H9 (cell line): ENCODE data around the gene IGSF3. TPM values are rescaled to one million over a fixed set of nuclear protein-coding genes. Genes with fewer than 3 reads are reported as not detected.
"Not testable (repeated sequence)": the region's sequence is repeated elsewhere in the genome, so short reads cannot be mapped to it uniquely, and the experiment has no call there.

Experiments used
- DNase-seq: peaks from one replicate; pipeline ENCODE4 v3.0.0-alpha.2; 2017
- H2AFZ ChIP-seq: one replicate; pipeline ENCODE4 v1.6.1; 2013; ENCODE audit warnings: mild to moderate bottlenecking, low read length, control low read depth, moderate library complexity
- H2AK5ac ChIP-seq: 2 replicates; pipeline ENCODE4 v1.6.1; 2013; ENCODE audit warnings: low read length, control low read depth, mixed read lengths; ENCODE audit not compliant: insufficient read length
- H2BK120ac ChIP-seq: one replicate; pipeline ENCODE4 v1.6.1; 2013; ENCODE audit warnings: low read depth, mild to moderate bottlenecking, low read length, control low read depth, inconsistent platforms; ENCODE audit not compliant: poor library complexity, severe bottlenecking
- H2BK12ac ChIP-seq: 2 replicates; pipeline ENCODE4 v1.6.1; 2013; ENCODE audit warnings: low read length, control low read depth, mixed read lengths, low read depth; ENCODE audit not compliant: insufficient read length
- H2BK15ac ChIP-seq: 2 replicates; pipeline ENCODE4 v1.6.1; 2013; ENCODE audit warnings: low read depth, low read length, control low read depth
- H2BK20ac ChIP-seq: one replicate; pipeline ENCODE4 v1.6.1; 2013; ENCODE audit warnings: low read depth, mild to moderate bottlenecking, low read length, control low read depth, inconsistent platforms; ENCODE audit not compliant: poor library complexity, severe bottlenecking
- H2BK5ac ChIP-seq: 2 replicates; pipeline ENCODE4 v1.6.1; 2013; ENCODE audit warnings: low read length, control low read depth, mixed read lengths; ENCODE audit not compliant: insufficient read length
- H3K14ac ChIP-seq: 2 replicates; pipeline ENCODE4 v1.6.1; 2013; ENCODE audit warnings: low read length, control low read depth; ENCODE audit not compliant: insufficient read depth
- H3K18ac ChIP-seq: 2 replicates; pipeline ENCODE4 v1.6.1; 2013; ENCODE audit warnings: low read depth, mild to moderate bottlenecking, mixed read lengths, low read length, control low read depth; ENCODE audit not compliant: insufficient read length
- H3K23ac ChIP-seq: 2 replicates; pipeline ENCODE4 v1.6.1; 2013; ENCODE audit warnings: low read length, control low read depth, mixed read lengths, low read depth; ENCODE audit not compliant: insufficient read length
- H3K23me2 ChIP-seq: 2 replicates; pipeline ENCODE4 v1.6.1; 2013; ENCODE audit warnings: low read depth, mild to moderate bottlenecking, mixed read lengths, low read length, control low read depth; ENCODE audit not compliant: insufficient read length, poor library complexity, severe bottlenecking
- H3K27ac ChIP-seq: 2 replicates; pipeline ENCODE4 v1.5.1; 2013; ENCODE audit warnings: low read length, control low read depth, mixed read lengths, low read depth; ENCODE audit not compliant: insufficient read length
- H3K27me3 ChIP-seq: 2 replicates; pipeline ENCODE4 v1.6.1; 2013; ENCODE audit warnings: low read length, control low read depth, inconsistent platforms; ENCODE audit not compliant: insufficient read depth
- H3K4ac ChIP-seq: 2 replicates; pipeline ENCODE4 v1.6.1; 2013; ENCODE audit warnings: low read depth, mild to moderate bottlenecking, control low read depth, inconsistent platforms, low read length, moderate library complexity
- H3K4me1 ChIP-seq: 2 replicates; pipeline ENCODE4 v1.6.1; 2013; ENCODE audit warnings: low read length, control low read depth, inconsistent platforms; ENCODE audit not compliant: insufficient read depth
- H3K4me2 ChIP-seq: 2 replicates; pipeline ENCODE4 v1.6.1; 2013; ENCODE audit warnings: low read length, control low read depth, mixed read lengths; ENCODE audit not compliant: insufficient read length, insufficient read depth
- H3K56ac ChIP-seq: 2 replicates; pipeline ENCODE4 v1.6.1; 2013; ENCODE audit warnings: low read depth, mild to moderate bottlenecking, mixed read lengths, low read length, control low read depth; ENCODE audit not compliant: insufficient read length
- H3K79me1 ChIP-seq: 2 replicates; pipeline ENCODE4 v1.6.1; 2013; ENCODE audit warnings: low read depth, mild to moderate bottlenecking, moderate library complexity, low read length, control low read depth, inconsistent platforms; ENCODE audit not compliant: insufficient read depth, poor library complexity, severe bottlenecking
- H3K79me2 ChIP-seq: 2 replicates; pipeline ENCODE4 v1.6.1; 2013; ENCODE audit warnings: low read length, control low read depth, inconsistent platforms; ENCODE audit not compliant: insufficient read depth
- H3K9ac ChIP-seq: 2 replicates; pipeline ENCODE4 v1.6.1; 2013; ENCODE audit warnings: low read length, control low read depth, mixed read lengths; ENCODE audit not compliant: insufficient read length; ENCODE audit errors: extremely low read depth
- H3K9me3 ChIP-seq: one replicate; pipeline ENCODE4 v1.6.1; 2013; ENCODE audit warnings: low read depth, low read length, inconsistent platforms; ENCODE audit not compliant: control insufficient read depth
- H3T11ph ChIP-seq: one replicate; pipeline ENCODE4 v1.6.1; 2013; ENCODE audit warnings: mild to moderate bottlenecking, low read length, control low read depth, inconsistent platforms
- H4K20me1 ChIP-seq: one replicate; pipeline ENCODE4 v1.6.1; 2013; ENCODE audit not compliant: control insufficient read depth, insufficient read length, insufficient read depth
- H4K5ac ChIP-seq: 2 replicates; pipeline ENCODE4 v1.6.1; 2013; ENCODE audit warnings: low read depth, mild to moderate bottlenecking, mixed read lengths, low read length, control low read depth; ENCODE audit not compliant: insufficient read length
- H4K8ac ChIP-seq: replicated peaks from 2 replicates; pipeline ENCODE4 v1.6.1; 2013; ENCODE audit warnings: low read length, control low read depth, mixed read lengths, low read depth; ENCODE audit not compliant: insufficient read length
- H4K91ac ChIP-seq: 2 replicates; pipeline ENCODE4 v1.6.1; 2013; ENCODE audit warnings: low read depth, mild to moderate bottlenecking, moderate library complexity, mixed read lengths, low read length, control low read depth; ENCODE audit not compliant: insufficient read length
- H3K27ac Mint-ChIP-seq, 3 experiments: 2 replicates in 2 of 3; 3 replicates in 1 of 3; pipeline ENCODE4 v1.8.0; 2020 to 2021; ENCODE audit warnings: mixed read lengths in 3 of 3, mild to moderate bottlenecking in 1 of 3, moderate library complexity in 1 of 3
- H3K27me3 Mint-ChIP-seq: 2 replicates; pipeline ENCODE4 v1.8.0; 2021; ENCODE audit warnings: low read depth, mild to moderate bottlenecking, moderate library complexity, mixed read lengths
- H3K36me3 Mint-ChIP-seq, 3 experiments: 2 replicates in 2 of 3; 3 replicates in 1 of 3; pipeline ENCODE4 v1.8.0; 2020 to 2021; ENCODE audit warnings: low read depth in 3 of 3, mixed read lengths in 3 of 3; ENCODE audit not compliant: insufficient read depth in 1 of 3
- H3K4me1 Mint-ChIP-seq, 2 experiments: 2 replicates each; pipeline ENCODE4 v1.8.0; 2020; ENCODE audit warnings: mixed read lengths in 2 of 2
- H3K4me3 Mint-ChIP-seq, 2 experiments: 2 replicates in 1 of 2; 3 replicates in 1 of 2; pipeline ENCODE4 v1.8.0; 2020 to 2021; ENCODE audit warnings: mild to moderate bottlenecking in 2 of 2, mixed read lengths in 2 of 2, moderate library complexity in 1 of 2
- H3K9me3 Mint-ChIP-seq, 2 experiments: 2 replicates in 1 of 2; 3 replicates in 1 of 2; pipeline ENCODE4 v1.8.0; 2020; ENCODE audit warnings: mild to moderate bottlenecking in 2 of 2, mixed read lengths in 2 of 2, moderate library complexity in 1 of 2
- WGBS: extraction: QIAGEN DNeasy Blood & Tissue Kit; methylation state at CpG from one replicate; pipeline ENCODE4 v1.1.7; 2013; ENCODE audit warnings: missing lambda C conversion rate, low lambda C conversion rate, mixed read lengths; ENCODE audit not compliant: insufficient read length; ENCODE audit errors: extremely low coverage; 5-methylcytosine and 5-hydroxymethylcytosine counted together
- total RNA-seq: library from RNA; stranded (reverse); gene quantifications from 2 replicates; pipeline ENCODE4 v1.2.1, GENCODE V29; 2021

Gene IGSF3
- total RNA-seq, 1 experiment from 2014 or later = 19.1 TPM

- not testable (repeated sequence) for H3T11ph ChIP-seq, H3K27me3 ChIP-seq, H3K4me1 ChIP-seq, H2BK120ac ChIP-seq, H3K18ac ChIP-seq, H2BK20ac ChIP-seq, H3K56ac ChIP-seq, H3K9me3 Mint-ChIP-seq, H3K27ac Mint-ChIP-seq, H3K14ac ChIP-seq, H3K4ac ChIP-seq, H3K36me3 Mint-ChIP-seq, H3K23ac ChIP-seq, H2AFZ ChIP-seq, H3K79me2 ChIP-seq, H2BK12ac ChIP-seq, H3K9ac ChIP-seq, H3K4me3 Mint-ChIP-seq, H2BK5ac ChIP-seq, H4K8ac ChIP-seq, H3K27me3 Mint-ChIP-seq, H3K9me3 ChIP-seq, H4K5ac ChIP-seq, H3K4me2 ChIP-seq, DNase-seq, H3K79me1 ChIP-seq, H2BK15ac ChIP-seq, H4K20me1 ChIP-seq, H2AK5ac ChIP-seq, H3K23me2 ChIP-seq, H4K91ac ChIP-seq, H3K27ac ChIP-seq
- WGBS = no CpG with 5 or more reads among the region's 6 CpGs
- peaks cover 12 to 17% of the 10 kb centered on the region in 2 experiments for H3K4me1 Mint-ChIP-seq
Measured at GRCh38 chr1:116657836-116658235, 9.7 kb downstream of the IGSF3 start.
